Liver (tissue), 9 donors: ENCODE data around the gene HDLBP. TPM values are rescaled to one million over a fixed set of nuclear protein-coding genes. Genes with fewer than 3 reads are reported as not detected.

Source experiments
- DNase-seq: peaks from one replicate; pipeline ENCODE4 v3.0.0-alpha.2; 2017; ENCODE audit warnings: low spot score
- H3K27ac ChIP-seq, 2 donors: one replicate each; pipeline ENCODE4 v1.7.0; 2013; ENCODE audit warnings: inconsistent platforms in 2 of 2, low read length in 2 of 2, control low read depth in 1 of 2, low read depth in 1 of 2, mild to moderate bottlenecking in 1 of 2
- H3K27me3 ChIP-seq, 4 donors: one replicate each; pipeline versions ENCODE4 v1.6.1 to v1.7.0; 2013; ENCODE audit warnings: low read length in 3 of 4, inconsistent platforms in 1 of 4, mild to moderate bottlenecking in 1 of 4, moderate library complexity in 1 of 4; ENCODE audit not compliant: control insufficient read depth in 4 of 4, insufficient read depth in 4 of 4
- H3K36me3 ChIP-seq, 4 donors: one replicate each; pipeline versions ENCODE4 v1.6.1 to v1.7.0; 2013; ENCODE audit warnings: low read length in 3 of 4, mild to moderate bottlenecking in 3 of 4, low read depth in 1 of 4, moderate library complexity in 1 of 4; ENCODE audit not compliant: control insufficient read depth in 4 of 4, insufficient read depth in 3 of 4
- H3K4me1 ChIP-seq, 4 donors: one replicate each; pipeline versions ENCODE4 v1.6.1 to v1.7.0; 2013; ENCODE audit warnings: low read length in 3 of 4, mild to moderate bottlenecking in 3 of 4, moderate library complexity in 1 of 4; ENCODE audit not compliant: control insufficient read depth in 4 of 4, insufficient read depth in 4 of 4
- H3K4me3 ChIP-seq, 3 donors: one replicate each; pipeline versions ENCODE4 v1.6.1 to v1.7.0; 2013; ENCODE audit warnings: low read length in 3 of 3, control low read depth in 1 of 3, low read depth in 1 of 3, mild to moderate bottlenecking in 1 of 3
- H3K9ac ChIP-seq, 2 donors: one replicate each; pipeline ENCODE4 v1.7.0; 2013; ENCODE audit warnings: low read length in 2 of 2, mild to moderate bottlenecking in 2 of 2, moderate library complexity in 2 of 2, control low read depth in 1 of 2, low read depth in 1 of 2
- H3K9me3 ChIP-seq, 4 donors: one replicate each; pipeline versions ENCODE4 v1.6.1 to v1.7.0; 2013; ENCODE audit warnings: low read length in 3 of 4; ENCODE audit not compliant: control insufficient read depth in 4 of 4
- ATF3 ChIP-seq: IDR thresholded peaks from 2 replicates; pipeline ENCODE4 v1.6.1; 2016; ENCODE audit warnings: antibody characterized with exemption
- EGR1 ChIP-seq, 2 donors: IDR thresholded peaks; 2 replicates each; pipeline ENCODE4 v1.6.1; 2016 to 2018; ENCODE audit warnings: antibody characterized with exemption in 2 of 2, low read depth in 2 of 2
- FOXA2 ChIP-seq: IDR thresholded peaks from 2 replicates; pipeline ENCODE4 v1.6.1; 2016; ENCODE audit warnings: antibody characterized with exemption
- GABPA ChIP-seq, 2 donors: IDR thresholded peaks in 1 of 2; conservative IDR thresholded peaks in 1 of 2; 2 replicates each; pipeline ENCODE4 v1.6.1; 2016; ENCODE audit warnings: antibody characterized with exemption in 2 of 2, mild to moderate bottlenecking in 1 of 2, moderate library complexity in 1 of 2
- HNF4A ChIP-seq, 2 donors: conservative IDR thresholded peaks; 2 replicates each; pipeline ENCODE4 v1.6.1; 2016; ENCODE audit warnings: antibody characterized with exemption in 2 of 2, mild to moderate bottlenecking in 2 of 2
- HNF4G ChIP-seq: IDR thresholded peaks from 2 replicates; pipeline ENCODE4 v1.6.1; 2016; ENCODE audit warnings: antibody characterized with exemption
- JUND ChIP-seq, 2 donors: IDR thresholded peaks; 2 replicates each; pipeline ENCODE4 v1.6.1; 2016; ENCODE audit warnings: antibody characterized with exemption in 2 of 2
- RAD21 ChIP-seq, 2 donors: IDR thresholded peaks; 2 replicates each; pipeline ENCODE4 v1.6.1; 2016; ENCODE audit warnings: antibody characterized with exemption in 2 of 2, mild to moderate bottlenecking in 2 of 2
- REST ChIP-seq: IDR thresholded peaks from 2 replicates; pipeline ENCODE4 v1.6.1; 2016; ENCODE audit warnings: antibody characterized with exemption, mild to moderate bottlenecking
- RXRA ChIP-seq, 2 donors: IDR thresholded peaks; 2 replicates each; pipeline ENCODE4 v1.6.1; 2017 to 2018; ENCODE audit warnings: antibody characterized with exemption in 2 of 2, mild to moderate bottlenecking in 1 of 2
- SP1 ChIP-seq: IDR thresholded peaks from 2 replicates; pipeline ENCODE4 v1.6.1; 2018; ENCODE audit warnings: antibody characterized with exemption, mild to moderate bottlenecking
- YY1 ChIP-seq: IDR thresholded peaks from 2 replicates; pipeline ENCODE4 v1.6.1; 2016; ENCODE audit warnings: antibody characterized with exemption, mild to moderate bottlenecking
- ZBTB33 ChIP-seq: IDR thresholded peaks from 2 replicates; pipeline ENCODE4 v1.6.1; 2016; ENCODE audit warnings: antibody characterized with exemption
- WGBS: extraction: QIAGEN DNeasy Blood & Tissue Kit; methylation state at CpG from one replicate; pipeline ENCODE4 v1.1.7; 2013; 5-methylcytosine and 5-hydroxymethylcytosine counted together
- polyA plus RNA-seq, 2 donors: library from polyadenylated mRNA; stranded (reverse) in 1 of 2; unstranded in 1 of 2; fragments of 200-250 nt in 1 of 2; fragments of >200 nt in 1 of 2; fragmentation: Nextera tagmentation in 1 of 2; extraction: Ambion mirVana in 1 of 2; gene quantifications; one replicate each; pipeline versions ENCODE4 v1.2.1 to v1.2.3, GENCODE V29; 2013 to 2015
- total RNA-seq, 2 donors: library from RNA; depleted of rRNA; stranded (reverse); fragments of >200 nt; gene quantifications; one replicate each; pipeline ENCODE4 v1.2.3, GENCODE V29; 2014
- donor health status: healthy.
- donor health status: healthy.
- donor health status: healthy.
- donor health status: healthy.
- donor health status: healthy.

HDLBP gene
- total and polyA plus RNA-seq, 4 donors = 219 to 580 (median 258) TPM

GRCh38 chr2:241208058-241208457 lies 107.4 kb downstream of the HDLBP start (continued):
- TF ChIP-seq REST (no peak), JUND (IDR thresholded peaks at IDR 0.05) (no peak), EGR1 (IDR thresholded peaks at IDR 0.05; ENCODE audit: low read depth in 2 of 2) (no peak), ATF3 (no peak), FOXA2 (no peak)

GRCh38 chr2:241207641-241208040 lies 107.8 kb downstream of the HDLBP start:
- Histone ChIP-seq H3K27me3 (no peaks in the 10 kb centered on the region), H3K4me1 (no peaks in the 10 kb centered on the region), H3K9me3 (no peaks in the 10 kb centered on the region), H3K27ac (no peak overlapping the region), H3K36me3 (no peaks in the 10 kb centered on the region), H3K4me3 (no peak overlapping the region), H3K9ac (no peak overlapping the region)
- TF ChIP-seq SP1 (no peak), RXRA (IDR thresholded peaks at IDR 0.05) (no peak), HNF4G (no peak), EGR1 (IDR thresholded peaks at IDR 0.05; ENCODE audit: low read depth in 2 of 2) (no peak), HNF4A (conservative IDR thresholded peaks at IDR 0.05) (no peak), YY1 (no peak), REST (no peak), RAD21 (IDR thresholded peaks at IDR 0.05) (no peak), GABPA (IDR thresholded peaks at IDR 0.05 in 1 of 2, conservative IDR thresholded peaks at IDR 0.05 in 1 of 2) (no peak), ATF3 (no peak), ZBTB33 (no peak)
- 73% methylated on average over 6 of the region's 6 CpGs for WGBS
- no peak for DNase-seq
